Nucleus accumbens (tissue), 56 donors: ENCODE results near the gene POP4.
"Not testable (repeated sequence)": the region's sequence is repeated elsewhere in the genome, so short reads cannot be mapped to it uniquely, and the experiment has no call there.

Experiments used
- DNase-seq, 56 donors: peaks; one replicate each; lab custom pipeline; 2025; lab: John Stamatoyannopoulos, UW

POP4 gene

GRCh38 chr19:29605653-29606419, at the start of gene POP4:
Gene POP4, plus strand, starts transcription at chr19:29606283. Its CDS starts 36 bp downstream, at chr19:29606319.
- DNase-seq = peak; percentile 53 to 99 (median 94)

- DNase-seq = not testable (repeated sequence)
These were observed 47.0 kb upstream of the POP4 start for GRCh38 chr19:29559110-29559509.

- DNase-seq = no peak
These were observed 46.3 kb upstream of the POP4 start for GRCh38 chr19:29559743-29560142.

- DNase-seq = no peak
These were observed 45.6 kb upstream of the POP4 start for GRCh38 chr19:29560313-29561075.

GRCh38 chr19:29561601-29562000, 44.5 kb upstream of the POP4 start:
- DNase-seq = no peak

- no peak for DNase-seq
These were observed 43.5 kb upstream of the POP4 start for GRCh38 chr19:29562299-29563297.

GRCh38 chr19:29563486-29564101, 42.5 kb upstream of the POP4 start:
- no peak for DNase-seq

- peak in 9 of 56 donors; percentile 7 to 31 (median 16) for DNase-seq
These were observed 41.5 kb upstream of the POP4 start for GRCh38 chr19:29564574-29565005.

- DNase-seq = no peak
These were observed 40.9 kb upstream of the POP4 start for GRCh38 chr19:29565171-29565570.

GRCh38 chr19:29566496-29567054, 39.5 kb upstream of the POP4 start:
- DNase-seq = no peak

- DNase-seq = no peak
These were observed 38.6 kb upstream of the POP4 start for GRCh38 chr19:29567366-29567915.

- no peak for DNase-seq
These were observed 37.8 kb upstream of the POP4 start for GRCh38 chr19:29568036-29569025.

GRCh38 chr19:29569038-29569911, 36.8 kb upstream of the POP4 start:
- no peak for DNase-seq

GRCh38 chr19:29571181-29571580, 34.9 kb upstream of the POP4 start:
- no peak for DNase-seq

- no peak for DNase-seq
These were observed 32.6 kb upstream of the POP4 start for GRCh38 chr19:29573486-29573885.

GRCh38 chr19:29574510-29574909, 31.6 kb upstream of the POP4 start:
- DNase-seq = no peak

- peak in 30 of 56 donors; percentile 16 to 80 (median 44) for DNase-seq
These were observed 30.0 kb upstream of the POP4 start for GRCh38 chr19:29576046-29576606.
